ENCODE measurements around the gene ADIPOR1.

- no peak for TF ChIP-seq CTCF (IDR thresholded peaks at IDR 0.05)
- no peak for TF ChIP-seq POLR2A (IDR thresholded peaks at IDR 0.05)
- TF ChIP-seq EP300 (IDR thresholded peaks at IDR 0.05): no peak
- TF ChIP-seq POLR2AphosphoS5 (IDR thresholded peaks at IDR 0.05): no peak
Observed at GRCh38 chr1:202940561-202940960, 17.6 kb downstream of the ADIPOR1 start.

Data from suprapubic skin (tissue), 4 donors.